HepG2 (cell line): Measurements from ENCODE around the gene GNG7. TPM values are rescaled to one million over a fixed set of nuclear protein-coding genes. Genes with fewer than 3 reads are reported as not detected.

ENCODE experiments used
- BCL3 ChIP-seq: sonication (generic); formaldehyde crosslinking; IDR thresholded peaks from 2 replicates; pipeline ENCODE4 v1.5.1; 2020; ENCODE audit warnings: mild to moderate bottlenecking, missing genetic modification reagents, moderate library complexity
- FOXP1 ChIP-seq, 2 experiments: fragments of 450-650 bp in 1 of 2; IDR thresholded peaks; 2 replicates each; pipeline ENCODE4 v1.6.1; 2017 to 2018; ENCODE audit warnings: antibody characterized with exemption in 1 of 2
- NR2F2 ChIP-seq: IDR thresholded peaks from 2 replicates; pipeline ENCODE4 v1.6.1; 2012; ENCODE audit warnings: low read depth, inconsistent platforms, borderline replicate concordance
- SNAPC4 ChIP-seq: sonication (generic); formaldehyde crosslinking; IDR thresholded peaks from 2 replicates; pipeline ENCODE4 v1.4.0; 2020; ENCODE audit warnings: mild to moderate bottlenecking, missing genetic modification reagents
- SOX5 ChIP-seq: IDR thresholded peaks from 2 replicates; pipeline ENCODE4 v1.6.1; 2016; ENCODE audit warnings: borderline replicate concordance
- ZBTB33 ChIP-seq: sonication (generic); formaldehyde crosslinking; IDR thresholded peaks from 2 replicates; pipeline ENCODE4 v1.4.0; 2020; ENCODE audit warnings: missing genetic modification reagents
- ZBTB34 ChIP-seq: sonication (generic); formaldehyde crosslinking; IDR thresholded peaks from 2 replicates; pipeline ENCODE4 v1.8.0; 2022; ENCODE audit warnings: mild to moderate bottlenecking, missing genetic modification reagents
- ZFP91 ChIP-seq: sonication (generic); formaldehyde crosslinking; IDR thresholded peaks from 2 replicates; pipeline ENCODE4 v1.9.0; 2022; ENCODE audit warnings: missing genetic modification reagents, mild to moderate bottlenecking, borderline replicate concordance
- ZNF484 ChIP-seq: sonication (generic); formaldehyde crosslinking; IDR thresholded peaks from 2 replicates; pipeline ENCODE4 v1.5.1; 2020; ENCODE audit warnings: mild to moderate bottlenecking, low read depth, missing genetic modification reagents, borderline replicate concordance
- ZNF609 ChIP-seq: sonication (generic); formaldehyde crosslinking; IDR thresholded peaks from 2 replicates; pipeline ENCODE4 v1.4.0; 2020; ENCODE audit warnings: mild to moderate bottlenecking, missing genetic modification reagents, borderline replicate concordance
- ZSCAN21 ChIP-seq: sonication (generic); formaldehyde crosslinking; IDR thresholded peaks from 2 replicates; pipeline ENCODE4 v1.8.0; 2022; ENCODE audit warnings: mild to moderate bottlenecking, missing genetic modification reagents, moderate library complexity, borderline replicate concordance
- polyA plus RNA-seq, 8 experiments: library from polyadenylated mRNA; depleted of rRNA in 3 of 8; stranded (reverse) in 7 of 8; unstranded in 1 of 8; fragments of >200 nt; fragmentation: Illumina TruSeq in 4 of 8; extraction: Trizol in 4 of 8; gene quantifications; 2 replicates each; pipeline versions ENCODE4 v1.2.1 to v1.2.3, GENCODE V29; 2011 to 2016; ENCODE audit warnings: low read depth in 4 of 8, missing spikeins in 1 of 8, mixed read lengths in 1 of 8; ENCODE audit not compliant: insufficient read depth in 1 of 8
- total RNA-seq, 5 experiments: library from RNA; depleted of rRNA; stranded (reverse); fragments of >200 nt; fragmentation: Illumina TruSeq; extraction: Trizol; gene quantifications; 2 replicates each; pipeline ENCODE4 v1.2.3, GENCODE V29; 2016; ENCODE audit warnings: low read depth in 1 of 5

The GNG7 gene
- total and polyA plus RNA-seq, 2 of the 13 experiments (the other 11 are each of a cell fraction or from before 2014, with no cell fraction given): 1.4 to 3.3 TPM

- TF ChIP-seq SNAPC4 (CRISPR knock-in tag) (no peak), BCL3 (CRISPR knock-in tag) (no peak), FOXP1 (IDR thresholded peaks at IDR 0.05) (no peak), FOXP1 (CRISPR knock-in tag; IDR thresholded peaks at IDR 0.05) (no peak), ZNF484 (CRISPR knock-in tag) (no peak), ZBTB33 (0 out of 2 replicates have a peak, but pooled peaks have one; percentile 11), NR2F2 (peak; percentile 16; the same call in 1 of the 2 replicates), ZBTB34 (no peak), SOX5 (CRISPR knock-in tag) (0 out of 2 replicates have a peak, but pooled peaks have one; percentile 9), ZNF609 (CRISPR knock-in tag) (peak; percentile 38; the same call in 1 of the 2 replicates), ZFP91 (CRISPR knock-in tag) (peak; percentile 63; the same call in 1 of the 2 replicates), ZSCAN21 (peak; percentile 71; the same call in 1 of the 2 replicates)
Observed at GRCh38 chr19:2650515-2650914, 52.0 kb downstream of the GNG7 start (continued).
